ENCODE data around the gene RASGRP1.

GRCh38 chr15:38479266-38479665, 85.3 kb downstream of the RASGRP1 start:
- no peak for TF ChIP-seq BACH2 (CRISPR knock-in tag; IDR thresholded peaks at IDR 0.05; ENCODE audit: borderline replicate concordance)
- TF ChIP-seq OSR1 (CRISPR knock-in tag; IDR thresholded peaks at IDR 0.05) = no peak
- TF ChIP-seq PPARA (CRISPR knock-in tag; IDR thresholded peaks at IDR 0.05; ENCODE audit: borderline replicate concordance) = no peak
- no peak for TF ChIP-seq ESRRG (CRISPR knock-in tag; IDR thresholded peaks at IDR 0.05)
- TF ChIP-seq TCF4 (CRISPR knock-in tag; IDR thresholded peaks at IDR 0.05; ENCODE audit: borderline replicate concordance) = no peak
- no peak for TF ChIP-seq ZFP30 (CRISPR knock-in tag; IDR thresholded peaks at IDR 0.05)
- no peak for TF ChIP-seq ISL1 (CRISPR knock-in tag; IDR thresholded peaks at IDR 0.05)
- TF ChIP-seq ARNTL (CRISPR knock-in tag; IDR thresholded peaks at IDR 0.05; ENCODE audit: borderline replicate concordance, low read depth) = no peak
- TF ChIP-seq PATZ1 (CRISPR knock-in tag; IDR thresholded peaks at IDR 0.05; ENCODE audit: borderline replicate concordance) = no peak
- TF ChIP-seq, protein P1, sequence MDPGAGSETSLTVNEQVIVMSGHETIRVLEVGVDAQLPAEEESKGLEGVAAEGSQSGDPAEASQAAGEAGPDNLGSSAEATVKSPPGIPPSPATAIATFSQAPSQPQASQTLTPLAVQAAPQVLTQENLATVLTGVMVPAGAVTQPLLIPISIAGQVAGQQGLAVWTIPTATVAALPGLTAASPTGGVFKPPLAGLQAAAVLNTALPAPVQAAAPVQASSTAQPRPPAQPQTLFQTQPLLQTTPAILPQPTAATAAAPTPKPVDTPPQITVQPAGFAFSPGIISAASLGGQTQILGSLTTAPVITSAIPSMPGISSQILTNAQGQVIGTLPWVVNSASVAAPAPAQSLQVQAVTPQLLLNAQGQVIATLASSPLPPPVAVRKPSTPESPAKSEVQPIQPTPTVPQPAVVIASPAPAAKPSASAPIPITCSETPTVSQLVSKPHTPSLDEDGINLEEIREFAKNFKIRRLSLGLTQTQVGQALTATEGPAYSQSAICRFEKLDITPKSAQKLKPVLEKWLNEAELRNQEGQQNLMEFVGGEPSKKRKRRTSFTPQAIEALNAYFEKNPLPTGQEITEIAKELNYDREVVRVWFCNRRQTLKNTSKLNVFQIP (CRISPR knock-in tag; IDR thresholded peaks at IDR 0.05; ENCODE audit: borderline replicate concordance, low read depth) = no peak
- TF ChIP-seq ZFP3 (CRISPR knock-in tag; IDR thresholded peaks at IDR 0.05) = no peak
- TF ChIP-seq, protein P2, sequence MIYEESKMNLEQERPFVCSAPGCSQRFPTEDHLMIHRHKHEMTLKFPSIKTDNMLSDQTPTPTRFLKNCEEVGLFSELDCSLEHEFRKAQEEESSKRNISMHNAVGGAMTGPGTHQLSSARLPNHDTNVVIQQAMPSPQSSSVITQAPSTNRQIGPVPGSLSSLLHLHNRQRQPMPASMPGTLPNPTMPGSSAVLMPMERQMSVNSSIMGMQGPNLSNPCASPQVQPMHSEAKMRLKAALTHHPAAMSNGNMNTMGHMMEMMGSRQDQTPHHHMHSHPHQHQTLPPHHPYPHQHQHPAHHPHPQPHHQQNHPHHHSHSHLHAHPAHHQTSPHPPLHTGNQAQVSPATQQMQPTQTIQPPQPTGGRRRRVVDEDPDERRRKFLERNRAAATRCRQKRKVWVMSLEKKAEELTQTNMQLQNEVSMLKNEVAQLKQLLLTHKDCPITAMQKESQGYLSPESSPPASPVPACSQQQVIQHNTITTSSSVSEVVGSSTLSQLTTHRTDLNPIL (CRISPR knock-in tag; IDR thresholded peaks at IDR 0.05; ENCODE audit: low read depth) = no peak

Data from SK-N-SH treated with all-trans-retinoic acid at 6 μM for 48 hours (cell line).